Body of pancreas (tissue), 4 donors: ENCODE results near the gene HMCN2.

Source experiments
- CTCF ChIP-seq, 7 experiments: fragments of 450-650 bp in 4 of 7; fragments of 200-600 bp in 3 of 7; sonication (generic) in 3 of 7; IDR thresholded peaks; one replicate each; pipeline ENCODE4 v1.5.1; 2016 to 2019; ENCODE audit warnings: antibody characterized with exemption in 7 of 7
- POLR2A ChIP-seq, 3 donors: fragments of 450-650 bp; IDR thresholded peaks; one replicate each; pipeline ENCODE4 v1.6.1; 2016; ENCODE audit warnings: antibody characterized with exemption in 3 of 3, mild to moderate bottlenecking in 2 of 3

DNA sequence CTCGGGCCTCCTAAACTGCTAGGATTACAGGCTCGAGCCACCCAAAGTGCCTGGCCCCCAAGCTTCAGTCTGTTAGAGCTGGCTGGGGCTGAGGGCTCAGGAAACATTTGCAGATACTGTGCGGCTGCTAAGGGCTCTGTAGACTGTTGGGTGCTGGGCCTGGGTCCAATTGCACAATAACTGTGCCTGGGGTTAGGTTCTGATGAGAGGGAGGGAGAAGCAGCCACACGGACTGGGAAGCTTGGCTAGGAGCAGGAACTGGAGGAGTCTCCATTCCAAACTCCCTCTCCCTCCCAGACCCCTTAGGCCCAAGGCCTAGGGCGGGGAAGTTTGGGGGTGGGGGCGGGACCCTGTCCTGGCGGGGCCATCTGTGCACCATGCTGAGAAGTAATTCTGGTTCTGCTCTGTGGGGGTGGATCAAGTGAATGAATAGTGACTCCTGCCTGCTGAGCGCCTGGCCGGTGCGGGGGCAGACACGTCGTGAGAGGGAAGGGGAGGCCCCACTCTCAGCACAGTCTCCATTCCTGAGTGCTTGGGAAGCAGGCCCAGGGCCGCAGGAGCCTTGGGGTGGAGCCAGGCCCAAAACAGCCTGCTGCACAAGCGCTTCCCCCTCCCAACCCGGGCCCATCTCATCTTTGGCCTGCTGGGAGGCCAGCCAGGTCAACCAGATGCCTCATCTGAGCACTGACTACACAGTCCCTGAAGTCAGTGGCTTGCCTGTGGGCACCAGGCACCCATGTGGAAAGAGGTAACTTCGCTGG, 180.7 kb downstream of the HMCN2 start:
- no peak for TF ChIP-seq CTCF (IDR thresholded peaks at IDR 0.05)
- no peak for TF ChIP-seq POLR2A (IDR thresholded peaks at IDR 0.05)
